AG20443 (cell line): Measurements from ENCODE around the gene SMPX.
A peak's percentile ranks its signal among the peaks of the same experiment; 100 is the strongest.
"Not testable (repeated sequence)": the region's sequence is repeated elsewhere in the genome, so short reads cannot be mapped to it uniquely, and the experiment has no call there.

Experiments used
- DNase-seq: peaks from one replicate; pipeline ENCODE4 v3.0.0; 2012; ENCODE audit warnings: low spot score, mixed read lengths

Gene SMPX

GRCh38 chrX:21757960-21758359, at the start of gene SMPX:
SMPX (minus strand) TSS chrX:21758116; CDS start chrX:21754290, 3,826 bp downstream.
- DNase-seq: no peak

GRCh38 chrX:21806691-21807090, 48.8 kb upstream of the SMPX start:
- DNase-seq: no peak

- no peak for DNase-seq
Measured at GRCh38 chrX:21802839-21803238, 44.9 kb upstream of the SMPX start.

DNA sequence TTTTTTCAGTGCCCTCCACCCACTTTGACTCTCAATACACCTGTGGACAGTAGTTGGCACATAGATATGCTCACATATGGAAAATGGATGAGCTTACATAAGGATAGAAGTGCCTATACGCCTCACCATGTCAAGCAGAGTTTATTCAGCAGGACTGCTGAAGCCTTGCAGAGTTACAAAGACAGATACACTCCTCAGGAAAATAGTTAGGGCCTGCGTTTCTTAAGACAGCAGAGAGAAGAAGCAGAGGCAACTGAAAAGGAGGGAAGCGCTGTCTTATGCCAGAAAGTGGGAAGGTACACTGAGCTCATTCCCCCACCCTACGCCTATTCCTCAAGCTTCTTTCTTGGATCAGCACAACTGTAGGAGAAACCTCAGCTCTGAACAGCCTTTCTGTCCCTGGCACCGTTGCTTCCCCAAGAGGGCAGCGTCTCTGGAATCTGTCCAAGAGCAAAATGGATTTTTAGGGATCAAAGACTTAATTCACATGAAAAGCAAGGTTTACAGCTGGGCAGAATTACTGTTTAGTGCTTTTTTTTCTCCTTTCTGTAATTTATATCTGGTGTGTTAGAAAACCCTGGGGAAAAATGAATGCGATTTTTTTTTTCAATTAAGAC, 44.2 kb upstream of the SMPX start:
- no peak for DNase-seq

DNA sequence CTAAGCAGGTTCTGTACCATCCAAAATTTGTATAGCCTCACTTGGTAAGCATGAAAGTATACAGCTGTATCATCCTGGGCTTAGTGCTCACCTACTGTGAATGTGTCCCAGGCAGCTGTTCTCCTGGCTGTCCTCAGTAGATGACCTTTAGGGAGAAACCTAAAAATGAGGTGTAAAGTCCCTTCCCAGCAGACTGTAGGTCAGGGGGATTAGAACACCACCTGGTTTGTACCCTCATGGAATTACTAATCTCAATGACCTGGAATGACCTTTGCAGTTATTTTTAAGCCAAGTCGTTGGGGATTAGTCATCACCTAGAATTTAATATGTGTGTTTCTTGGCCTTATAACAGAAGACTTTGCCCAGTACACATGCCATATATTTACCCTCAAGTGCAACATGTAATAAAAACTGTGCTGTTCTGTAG, 42.4 kb upstream of the SMPX start:
- DNase-seq: no peak

DNA sequence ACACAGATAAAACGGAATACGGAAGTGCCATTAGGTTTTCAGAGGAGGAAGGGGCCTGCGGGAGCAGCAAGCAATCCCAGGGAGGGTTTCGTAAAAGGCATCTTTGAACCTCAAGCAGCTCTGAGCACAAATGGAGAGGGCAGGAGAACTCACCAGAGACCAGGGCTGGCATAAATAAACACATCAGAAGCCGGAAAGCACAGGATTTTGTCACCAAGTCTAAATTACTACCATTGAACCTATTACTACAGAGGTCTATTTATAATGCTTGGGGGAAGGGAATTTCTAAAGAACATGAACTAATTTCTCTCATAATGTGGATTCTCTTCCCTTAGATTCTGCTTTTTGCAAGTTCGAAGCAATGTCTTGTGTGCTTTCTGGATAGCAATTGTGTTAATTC, 41.9 kb upstream of the SMPX start:
- DNase-seq: no peak

GRCh38 chrX:21798677-21799219, 40.8 kb upstream of the SMPX start:
- DNase-seq: no peak

GRCh38 chrX:21781976-21782375, 24.1 kb upstream of the SMPX start:
- DNase-seq: no peak

DNA sequence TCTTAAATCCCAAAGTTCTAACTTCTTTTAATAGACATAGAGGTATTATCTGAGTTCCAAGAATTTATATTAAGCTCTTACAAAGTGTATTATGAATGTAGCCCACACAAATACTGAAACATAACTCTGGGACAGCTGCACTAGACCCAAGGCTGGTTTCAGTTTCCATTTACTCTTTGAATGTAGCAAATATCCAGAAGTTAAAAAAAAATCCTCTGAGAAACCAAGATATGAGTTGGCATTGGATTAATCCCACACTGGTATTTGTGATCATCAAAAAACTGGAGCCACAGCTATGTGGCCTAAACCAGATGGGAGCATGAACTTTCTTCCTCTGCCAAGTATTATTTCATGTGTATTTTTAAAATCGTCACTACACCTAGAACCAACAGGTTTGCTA, 23.6 kb upstream of the SMPX start:
- no peak for DNase-seq

DNA sequence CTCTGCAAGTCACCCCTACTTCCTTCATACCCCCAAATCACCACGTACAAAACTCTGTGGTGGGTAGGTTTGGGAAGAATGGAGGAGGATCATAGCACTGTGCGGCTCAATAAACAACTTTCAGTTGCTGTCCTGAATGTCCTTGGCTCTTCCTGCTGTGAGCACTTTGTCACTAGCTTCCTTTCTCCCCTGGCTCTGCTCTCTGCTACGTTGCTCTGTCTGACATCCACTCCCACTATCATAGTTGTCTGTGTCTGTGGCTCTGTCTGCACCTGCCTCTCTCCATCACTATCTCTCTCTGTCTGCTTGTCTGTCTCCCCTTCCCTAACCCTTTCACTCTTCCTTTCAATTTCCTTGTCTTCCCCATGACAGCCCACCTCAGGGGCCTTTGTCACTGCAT, 21.2 kb upstream of the SMPX start:
- DNase-seq: no peak

DNA sequence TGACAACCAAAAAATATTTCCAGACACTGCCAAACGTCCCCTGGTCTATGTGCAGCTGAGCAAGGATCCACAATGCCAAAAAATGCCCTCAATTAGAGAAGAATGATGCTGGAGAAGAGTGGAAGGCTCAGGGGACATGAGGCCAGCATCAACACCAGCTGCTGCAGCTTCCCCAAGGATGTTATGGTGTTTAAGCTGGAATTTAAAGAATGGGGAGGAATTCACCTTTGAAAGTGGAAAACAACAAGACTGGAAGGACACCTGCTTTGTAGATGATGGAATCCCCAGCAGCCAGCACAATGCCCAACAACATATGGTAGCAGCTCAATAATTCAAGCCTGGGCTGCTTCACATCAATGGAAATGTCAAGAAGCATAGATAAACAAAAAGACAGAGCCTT, 20.3 kb upstream of the SMPX start:
- DNase-seq: no peak

DNA sequence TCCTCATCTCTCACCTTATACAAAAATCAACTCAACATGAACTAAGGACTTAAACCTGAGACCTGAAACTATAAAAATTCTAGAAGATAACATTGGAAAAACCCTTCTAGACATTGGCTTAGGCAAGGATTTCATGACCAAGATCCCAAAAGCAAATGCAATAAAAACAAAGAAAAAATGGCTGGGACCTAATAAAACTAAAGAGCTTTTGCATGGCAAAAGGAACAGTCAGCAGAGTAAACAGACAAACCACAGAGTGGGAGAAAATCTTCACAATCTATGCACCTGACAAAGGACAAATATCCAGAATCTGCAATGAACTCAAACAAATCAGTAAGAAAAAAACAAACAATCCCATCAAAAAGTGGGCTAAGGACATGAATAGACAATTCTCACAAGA, 17.2 kb upstream of the SMPX start:
- not testable (repeated sequence) for DNase-seq

GRCh38 chrX:21773036-21773435, 15.1 kb upstream of the SMPX start:
- DNase-seq: not testable (repeated sequence)

DNA sequence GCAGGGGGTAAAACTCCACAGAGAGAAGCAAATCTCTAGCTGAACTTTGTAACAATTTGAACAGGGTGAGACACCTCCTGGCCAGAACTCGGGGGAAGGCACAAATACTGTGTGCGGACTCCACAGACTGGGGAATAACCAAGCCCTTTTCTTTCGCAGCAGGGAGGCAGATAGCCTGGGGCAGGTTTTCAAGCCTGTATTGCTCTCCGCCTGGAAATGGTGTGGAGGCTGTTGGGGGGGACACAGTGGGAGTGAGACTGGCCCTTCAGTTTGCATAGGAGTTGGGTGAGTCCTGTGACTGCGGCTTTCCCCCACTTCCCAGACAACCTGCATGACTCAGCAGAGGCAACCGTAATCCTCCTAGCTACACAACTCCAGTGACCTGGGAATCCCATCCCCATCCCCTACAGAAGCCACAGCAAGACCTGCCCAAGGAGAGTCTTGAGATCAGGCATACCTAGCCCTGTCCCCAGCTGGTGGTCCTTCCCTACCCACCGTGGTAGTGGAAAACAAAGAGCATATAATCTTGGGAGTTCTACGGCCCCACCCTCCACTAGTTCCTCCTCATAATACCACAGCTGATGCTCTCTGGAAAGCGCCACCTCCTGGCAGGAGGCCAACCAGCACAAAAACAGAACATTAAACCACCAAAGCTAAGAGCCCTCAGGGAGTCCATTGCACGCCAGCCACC, 12.9 kb upstream of the SMPX start:
- no peak for DNase-seq

- DNase-seq: no peak
Measured at GRCh38 chrX:21766101-21766500, 8.2 kb upstream of the SMPX start.

DNA sequence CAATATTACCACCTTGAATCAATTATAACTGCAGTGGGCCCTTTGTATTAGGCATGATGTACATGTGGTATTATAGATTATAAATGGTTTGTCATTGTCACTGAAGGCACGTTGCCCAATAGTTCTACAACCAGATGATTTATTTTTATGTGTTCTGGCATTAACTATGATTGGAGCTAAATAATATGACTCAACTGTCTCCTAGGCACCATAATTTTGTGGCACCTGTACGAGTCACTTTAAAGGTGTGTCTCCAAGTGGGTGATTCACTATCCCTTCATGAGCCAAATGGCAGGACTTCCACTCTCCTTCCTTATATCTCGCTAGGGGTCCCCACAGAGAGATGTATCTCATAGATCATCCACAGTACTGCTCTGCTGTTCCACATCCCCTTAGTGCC, 6.1 kb upstream of the SMPX start:
- DNase-seq: no peak

- DNase-seq: no peak
Measured at GRCh38 chrX:21758488-21758887, 572 bp upstream of the SMPX start.

- DNase-seq: no peak
Measured at GRCh38 chrX:21756785-21757529, 959 bp downstream of the SMPX start.

DNA sequence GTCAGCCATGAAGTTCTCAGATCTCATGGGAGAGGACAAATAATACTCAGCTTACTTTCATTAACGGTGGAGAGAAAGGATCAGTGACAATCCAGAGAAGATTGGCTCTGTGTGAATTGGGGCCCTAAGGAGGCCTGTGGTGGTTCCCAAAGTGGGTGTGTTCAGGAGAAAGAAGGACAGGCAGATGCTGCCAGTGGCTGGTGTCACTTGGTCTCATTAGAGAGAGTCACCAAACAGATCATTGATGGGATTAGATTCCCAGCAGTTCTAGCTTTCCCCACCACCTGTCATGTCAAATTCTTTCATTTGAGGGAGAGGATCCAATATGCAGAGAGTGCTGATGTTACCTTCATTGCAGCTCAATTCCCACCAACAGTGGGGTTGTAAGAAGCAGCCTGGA, 8.0 kb downstream of the SMPX start:
- no peak for DNase-seq

DNA sequence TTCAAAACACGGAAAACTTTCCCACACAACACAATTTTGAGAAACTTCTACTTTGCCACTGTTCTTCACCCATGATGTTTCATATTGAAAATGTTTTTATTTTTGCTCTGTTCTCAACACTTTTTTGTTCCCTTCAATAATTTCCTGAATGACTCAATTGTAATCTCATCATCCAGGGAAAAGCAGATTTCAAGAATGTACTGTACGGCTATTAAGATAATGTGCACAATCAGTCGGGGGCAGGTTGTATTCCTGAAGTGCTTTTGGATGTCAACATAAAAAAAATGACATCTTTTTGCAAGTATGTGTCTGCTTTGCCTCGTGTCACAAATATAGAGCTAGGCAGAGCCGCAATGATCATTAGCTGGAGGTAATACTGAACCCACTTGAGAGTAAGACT, 9.7 kb downstream of the SMPX start:
- DNase-seq: no peak

- peak; percentile 9 for DNase-seq
Measured at GRCh38 chrX:21747558-21747957, 10.4 kb downstream of the SMPX start.

- peak; percentile 27 for DNase-seq
Measured at GRCh38 chrX:21745756-21746155, 12.2 kb downstream of the SMPX start.

GRCh38 chrX:21744721-21745120, 13.2 kb downstream of the SMPX start:
- DNase-seq: no peak
